HG03439 (cell line): Measurements from ENCODE around the gene MRPS12.

Source experiments
- ATAC-seq: cut with Tn5 transposase; IDR thresholded peaks from one replicate; pipeline ENCODE4 v1.9.1; 2021; ENCODE audit warnings: mild to moderate bottlenecking, moderate library complexity; ENCODE audit not compliant: unreplicated experiment

MRPS12 gene

DNA sequence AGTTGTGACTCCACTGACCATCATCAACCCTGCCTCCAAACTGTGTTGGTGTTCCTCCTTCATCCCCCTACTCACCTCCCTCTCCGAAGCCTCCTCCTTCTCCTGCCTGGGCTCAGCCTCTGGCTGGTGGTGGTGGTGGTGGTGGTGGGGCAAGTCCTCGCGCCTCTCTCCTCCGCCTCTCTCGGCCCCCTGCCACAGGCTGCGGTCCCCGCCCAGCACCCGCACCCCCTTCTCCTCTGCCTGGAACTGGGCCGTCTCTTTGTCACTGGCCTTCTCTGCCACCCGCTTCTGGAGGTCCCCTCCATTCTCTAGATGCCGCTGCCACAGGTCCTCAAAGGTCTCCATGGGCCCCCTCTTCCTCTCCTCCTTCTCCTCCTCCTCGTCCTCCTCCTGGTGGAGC, 20.3 kb upstream of the MRPS12 start:
- ATAC-seq, result no peak

DNA sequence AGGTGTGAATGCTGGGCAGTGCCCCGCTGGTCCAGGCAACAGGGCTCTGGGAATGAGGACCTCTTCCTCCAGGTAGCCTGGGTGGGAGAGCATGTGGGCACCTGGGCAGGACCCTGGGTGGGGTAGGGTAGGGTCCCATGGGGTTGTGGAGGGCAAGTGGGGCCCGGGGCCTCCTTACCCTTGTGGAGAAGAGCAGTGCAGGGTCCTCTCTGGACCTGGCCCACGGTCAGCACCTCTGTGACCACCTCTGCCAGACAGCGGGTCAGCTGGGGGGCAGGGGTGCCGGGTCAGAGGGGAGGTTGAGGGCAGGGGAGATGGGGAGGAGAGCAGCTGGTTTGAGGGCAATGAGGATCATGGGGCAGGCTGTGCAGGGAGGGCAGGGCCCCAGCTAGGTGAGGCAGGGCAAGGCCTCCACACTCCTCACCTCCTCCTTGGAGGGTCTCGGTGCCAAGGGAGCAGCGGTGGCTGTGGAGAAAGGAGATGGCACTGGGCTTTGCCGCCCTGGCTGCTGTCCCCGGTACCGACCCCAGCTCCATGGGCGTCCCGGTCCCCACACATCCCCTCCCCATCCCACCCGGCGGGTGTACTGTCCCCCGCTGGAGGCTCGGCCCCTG, 19.2 kb upstream of the MRPS12 start:
- no peak for ATAC-seq

DNA sequence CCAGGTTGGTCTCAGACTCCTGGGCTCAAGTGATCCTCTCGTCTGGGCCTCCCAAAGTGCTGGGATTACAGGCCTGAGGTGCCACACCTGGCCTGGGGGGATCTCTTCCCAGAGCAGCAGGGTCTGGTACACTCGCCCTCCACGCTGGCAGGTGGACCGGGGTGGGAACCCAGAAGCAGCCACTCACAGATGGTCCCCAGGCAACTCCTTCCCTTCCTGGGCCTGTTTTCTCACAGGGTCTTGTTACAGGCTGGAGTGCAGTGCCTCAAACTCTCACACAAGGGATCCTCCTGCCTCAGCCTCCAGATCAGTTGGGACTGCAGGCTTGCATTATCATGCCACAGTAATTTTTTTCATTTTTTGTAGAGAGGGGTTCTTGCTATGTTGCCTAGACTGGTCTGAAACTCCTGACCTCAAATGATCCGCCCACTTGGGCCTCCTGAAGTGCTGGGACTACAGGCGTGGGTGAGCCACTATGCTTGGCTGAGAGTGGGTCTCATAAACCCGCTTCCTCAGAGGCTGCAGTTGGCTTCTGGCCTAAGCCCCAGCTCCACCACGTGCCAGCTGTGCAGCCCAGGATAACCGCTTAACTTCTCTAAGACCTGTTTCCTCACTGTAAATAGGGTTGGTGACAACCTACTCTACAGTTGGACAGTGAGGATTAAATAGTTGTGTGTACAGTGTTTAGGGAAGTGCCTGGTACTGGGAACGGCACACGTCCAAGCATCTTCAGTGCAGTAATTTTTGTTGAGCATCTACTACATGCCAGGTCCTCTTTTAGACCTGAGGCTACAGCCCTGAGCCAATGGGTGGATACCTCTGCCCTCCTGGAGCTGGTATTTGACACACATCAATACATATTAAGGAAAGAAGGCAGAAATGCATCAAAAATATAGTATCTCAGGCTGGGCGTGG, 17.9 kb upstream of the MRPS12 start:
- ATAC-seq, result no peak

DNA sequence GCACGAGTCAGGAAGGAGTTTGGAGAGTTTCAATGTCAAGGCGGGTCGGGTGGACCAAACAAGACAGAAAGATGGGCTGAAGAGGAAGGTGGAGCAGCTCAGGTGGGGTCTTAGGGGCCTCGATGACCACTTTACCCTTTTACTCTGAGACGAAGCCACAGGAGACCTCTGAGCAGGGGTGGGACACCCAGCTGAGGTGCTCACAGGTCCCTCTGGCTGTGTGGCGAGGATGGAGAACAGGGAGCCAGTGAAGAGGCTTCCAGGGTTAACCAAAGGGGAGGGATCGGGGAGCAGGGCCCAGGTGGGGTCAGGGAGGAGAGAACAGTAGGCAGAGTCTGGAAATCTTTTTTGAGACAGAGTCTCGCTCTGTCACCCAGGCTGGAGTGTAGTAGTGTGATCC, 16.8 kb upstream of the MRPS12 start:
- no peak for ATAC-seq

GRCh38 chr19:38915329-38916321, 15.1 kb upstream of the MRPS12 start:
- ATAC-seq, result no peak

GRCh38 chr19:38917516-38917915, 13.2 kb upstream of the MRPS12 start:
- ATAC-seq, result no peak

- no peak for ATAC-seq
These were observed 12.7 kb upstream of the MRPS12 start for GRCh38 chr19:38917921-38918491.

- ATAC-seq, result no peak
These were observed 12.2 kb upstream of the MRPS12 start for GRCh38 chr19:38918526-38918925.

- ATAC-seq, result no peak
These were observed 10.7 kb upstream of the MRPS12 start for GRCh38 chr19:38919837-38920601.

GRCh38 chr19:38920602-38921419, 9.9 kb upstream of the MRPS12 start:
- no peak for ATAC-seq

GRCh38 chr19:38921420-38922274, 9.1 kb upstream of the MRPS12 start:
- no peak for ATAC-seq

DNA sequence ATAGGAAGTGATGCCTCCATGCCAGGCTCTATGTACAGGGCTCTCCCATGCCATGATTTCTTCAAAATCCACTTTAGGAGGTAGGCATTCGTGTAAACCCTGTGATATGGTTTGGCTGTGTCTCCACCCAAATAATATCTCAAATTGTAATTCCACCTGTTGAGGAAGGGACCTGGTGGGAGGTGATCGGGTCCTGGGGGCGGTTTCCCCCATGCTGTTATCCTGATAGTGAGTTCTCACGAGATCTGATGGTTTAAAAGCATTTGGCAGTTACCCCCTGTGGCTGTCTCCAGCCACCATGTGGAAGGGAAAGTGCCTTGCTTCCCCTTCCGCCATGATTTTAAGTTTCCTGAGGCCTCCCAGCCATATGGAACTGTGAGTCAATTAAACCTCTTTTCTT, 8.3 kb upstream of the MRPS12 start:
- no peak for ATAC-seq

GRCh38 chr19:38924388-38924787, 6.4 kb upstream of the MRPS12 start:
- no peak for ATAC-seq

- no peak for ATAC-seq
These were observed 2.2 kb upstream of the MRPS12 start for GRCh38 chr19:38928391-38929001.

GRCh38 chr19:38929929-38930775, 592 bp upstream of the MRPS12 start, which contains the start of gene SARS2:
TSS of gene SARS2 (minus strand) at chr19:38930763. CDS start at chr19:38930736, 27 bp downstream.
- peak; percentile 76 for ATAC-seq

- no peak for ATAC-seq
These were observed 713 bp downstream of the MRPS12 start for GRCh38 chr19:38931521-38931793.
